Fibroblast of lung (primary cell): ENCODE data around the gene PDLIM3. TPM values are rescaled to one million over a fixed set of nuclear protein-coding genes. Genes with fewer than 3 reads are reported as not detected.
"Not testable (repeated sequence)": the region's sequence is repeated elsewhere in the genome, so short reads cannot be mapped to it uniquely, and the experiment has no call there.

ENCODE experiments used
- DNase-seq, 2 donors: peaks; one replicate each; pipeline versions ENCODE4 v3.0.0 to v3.0.0-alpha.2; 2010; ENCODE audit warnings: low read depth in 2 of 2
- H2AFZ ChIP-seq: 2 replicates; pipeline ENCODE4 v1.5.1; 2012; ENCODE audit warnings: low read length, control low read depth, inconsistent platforms
- H3K27ac ChIP-seq: 2 replicates; pipeline ENCODE4 v1.5.1; 2011; ENCODE audit warnings: low read length, control low read depth; ENCODE audit not compliant: insufficient read depth
- H3K27me3 ChIP-seq: 2 replicates; pipeline ENCODE4 v1.5.1; 2011; ENCODE audit warnings: mild to moderate bottlenecking, low read length; ENCODE audit not compliant: control insufficient read depth, insufficient read depth
- H3K36me3 ChIP-seq: 2 replicates; pipeline ENCODE4 v1.5.1; 2011; ENCODE audit warnings: low read length; ENCODE audit not compliant: control insufficient read depth, insufficient read depth
- H3K4me1 ChIP-seq: 2 replicates; pipeline ENCODE4 v1.5.1; 2011; ENCODE audit warnings: low read length; ENCODE audit not compliant: control insufficient read depth, insufficient read depth; ENCODE audit errors: extremely low read depth
- H3K4me2 ChIP-seq: 2 replicates; pipeline ENCODE4 v1.5.1; 2011; ENCODE audit warnings: low read length, control low read depth; ENCODE audit not compliant: insufficient read depth; ENCODE audit errors: extremely low read depth
- H3K4me3 ChIP-seq, 4 experiments: fragments of 200-600 bp in 1 of 4; sonication (generic) in 1 of 4; replicated peaks in 1 of 4; 2 replicates each; pipeline ENCODE4 v1.5.1; 2011 to 2016; ENCODE audit warnings: low read length in 4 of 4, low read depth in 3 of 4, mild to moderate bottlenecking in 3 of 4, control low read depth in 2 of 4, inconsistent platforms in 1 of 4, mixed read lengths in 1 of 4; ENCODE audit not compliant: insufficient read depth in 1 of 4; ENCODE audit errors: control extremely low read depth in 1 of 4
- H3K79me2 ChIP-seq: 2 replicates; pipeline ENCODE4 v1.5.1; 2012; ENCODE audit warnings: mild to moderate bottlenecking, low read length, inconsistent platforms; ENCODE audit not compliant: control insufficient read depth, insufficient read depth
- H3K9ac ChIP-seq: 2 replicates; pipeline ENCODE4 v1.5.1; 2011; ENCODE audit warnings: mild to moderate bottlenecking, low read length, control low read depth; ENCODE audit not compliant: insufficient read depth
- H3K9me3 ChIP-seq: 2 replicates; pipeline ENCODE4 v1.5.1; 2012; ENCODE audit warnings: low read depth, low read length; ENCODE audit not compliant: control insufficient read depth, insufficient read depth
- H4K20me1 ChIP-seq: 2 replicates; pipeline ENCODE4 v1.5.1; 2011; ENCODE audit warnings: low read length; ENCODE audit not compliant: control insufficient read depth, insufficient read depth; ENCODE audit errors: extremely low read depth
- EZH2 ChIP-seq: IDR thresholded peaks from 2 replicates; pipeline ENCODE4 v1.5.1; 2012; ENCODE audit warnings: low read length, control low read depth, mild to moderate bottlenecking; ENCODE audit errors: missing control alignments
- polyA plus RNA-seq, 2 donors: library from polyadenylated mRNA; depleted of rRNA in 1 of 2; stranded (reverse) in 1 of 2; unstranded in 1 of 2; fragments of >200 nt; gene quantifications; 2 replicates each; pipeline ENCODE4 v1.2.1, GENCODE V29; 2011 to 2012; ENCODE audit warnings: missing spikeins in 1 of 2
- total RNA-seq: library from RNA; depleted of rRNA; stranded (reverse); fragments of >200 nt; gene quantifications from 2 replicates; pipeline ENCODE4 v1.2.1, GENCODE V29; 2014
- TF ChIP-seq, protein P1 (sequence below), 2 donors: IDR thresholded peaks in 1 of 2; conservative IDR thresholded peaks in 1 of 2; 1 replicate in 1 of 2; 2 replicates in 1 of 2; pipeline ENCODE4 v1.5.1; 2011 to 2012; ENCODE audit warnings: low read length in 2 of 2, control low read depth in 1 of 2, inconsistent platforms in 1 of 2, low read depth in 1 of 2, mild to moderate bottlenecking in 1 of 2

The PDLIM3 gene
- total and polyA plus RNA-seq, 2 donors (not counting 1 experiment from before 2014, with no cell fraction given): 8.7 to 20.8 TPM

DNA sequence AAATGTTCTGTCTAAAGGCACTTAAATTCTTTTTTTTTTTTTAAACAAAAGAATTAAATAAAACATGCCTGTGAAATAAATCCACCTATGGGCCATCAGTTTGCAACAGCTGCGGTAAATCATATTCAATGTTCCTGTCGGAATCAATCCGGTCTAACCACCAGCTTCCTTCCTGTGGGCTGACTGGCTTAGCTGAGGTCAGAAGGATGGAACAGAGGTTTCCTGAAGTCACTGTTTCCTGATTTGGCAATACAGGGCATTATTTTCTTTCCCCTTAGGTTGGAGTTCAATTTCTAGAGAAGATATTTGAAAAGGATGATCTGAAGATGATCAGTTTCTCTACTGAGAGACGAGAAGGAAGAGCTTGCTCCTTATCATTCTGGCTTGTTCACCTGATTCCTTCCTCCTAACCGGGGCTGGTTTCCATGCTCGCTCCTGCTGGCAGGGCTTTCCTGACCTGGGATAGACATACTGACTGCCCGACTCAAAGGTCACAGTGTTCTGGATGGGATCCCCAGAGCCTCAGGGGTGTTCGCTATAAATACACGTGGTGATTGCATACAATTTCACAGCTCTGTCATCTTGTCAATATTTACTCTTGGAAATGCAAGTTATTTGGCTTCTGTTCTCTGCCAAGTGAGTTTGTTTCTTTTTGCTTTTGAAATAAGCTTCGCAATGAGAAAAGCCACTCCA, 21.7 kb downstream of the PDLIM3 start:
- no peaks in the 10 kb centered on the region for H3K79me2 ChIP-seq
- peak overlapping the region; percentile 48 for H3K4me2 ChIP-seq
- H3K4me3 ChIP-seq: no peak overlapping the region
- H3K36me3 ChIP-seq: no peaks in the 10 kb centered on the region
- H3K27me3 ChIP-seq: no peaks in the 10 kb centered on the region
- no peaks in the 10 kb centered on the region for H3K4me1 ChIP-seq
- H3K27ac ChIP-seq: no peak overlapping the region
- TF ChIP-seq EZH2: no peak
- TF ChIP-seq, protein P1, sequence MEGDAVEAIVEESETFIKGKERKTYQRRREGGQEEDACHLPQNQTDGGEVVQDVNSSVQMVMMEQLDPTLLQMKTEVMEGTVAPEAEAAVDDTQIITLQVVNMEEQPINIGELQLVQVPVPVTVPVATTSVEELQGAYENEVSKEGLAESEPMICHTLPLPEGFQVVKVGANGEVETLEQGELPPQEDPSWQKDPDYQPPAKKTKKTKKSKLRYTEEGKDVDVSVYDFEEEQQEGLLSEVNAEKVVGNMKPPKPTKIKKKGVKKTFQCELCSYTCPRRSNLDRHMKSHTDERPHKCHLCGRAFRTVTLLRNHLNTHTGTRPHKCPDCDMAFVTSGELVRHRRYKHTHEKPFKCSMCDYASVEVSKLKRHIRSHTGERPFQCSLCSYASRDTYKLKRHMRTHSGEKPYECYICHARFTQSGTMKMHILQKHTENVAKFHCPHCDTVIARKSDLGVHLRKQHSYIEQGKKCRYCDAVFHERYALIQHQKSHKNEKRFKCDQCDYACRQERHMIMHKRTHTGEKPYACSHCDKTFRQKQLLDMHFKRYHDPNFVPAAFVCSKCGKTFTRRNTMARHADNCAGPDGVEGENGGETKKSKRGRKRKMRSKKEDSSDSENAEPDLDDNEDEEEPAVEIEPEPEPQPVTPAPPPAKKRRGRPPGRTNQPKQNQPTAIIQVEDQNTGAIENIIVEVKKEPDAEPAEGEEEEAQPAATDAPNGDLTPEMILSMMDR (conservative IDR thresholded peaks at IDR 0.05 in 1 of 2, IDR thresholded peaks at IDR 0.05 in 1 of 2; ENCODE audit: low read depth in 1 of 2, low read length in 2 of 2): no peak
- no peaks in the 10 kb centered on the region for H3K9me3 ChIP-seq
- no peak overlapping the region for H2AFZ ChIP-seq
- no peak overlapping the region for H3K9ac ChIP-seq
- peak; percentile 61 for DNase-seq
- H4K20me1 ChIP-seq: no peaks in the 10 kb centered on the region

DNA sequence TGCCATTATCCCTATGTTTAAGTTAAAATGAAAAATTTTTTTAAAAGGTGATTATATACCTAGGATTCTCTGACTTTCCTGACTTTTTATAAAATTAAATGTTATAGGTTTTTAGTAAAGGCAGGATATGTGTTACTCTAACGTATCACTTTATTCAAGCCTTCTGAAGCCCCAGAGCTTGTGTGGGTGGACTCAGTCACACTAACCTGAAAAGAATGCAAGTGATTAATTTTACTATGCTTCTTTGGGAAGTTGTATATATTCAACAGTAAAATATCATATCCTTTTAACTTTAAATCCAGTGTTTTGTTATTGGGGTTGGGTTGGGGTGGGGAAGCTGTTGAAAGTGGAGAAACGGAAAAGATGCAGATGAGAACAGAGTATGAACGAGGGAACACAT, 22.8 kb downstream of the PDLIM3 start:
- H3K27ac ChIP-seq: no peak overlapping the region
- no peaks in the 10 kb centered on the region for H3K4me1 ChIP-seq
- H3K9ac ChIP-seq: no peak overlapping the region
- TF ChIP-seq, protein P1 (conservative IDR thresholded peaks at IDR 0.05 in 1 of 2, IDR thresholded peaks at IDR 0.05 in 1 of 2; ENCODE audit: low read depth in 1 of 2, low read length in 2 of 2): no peak
- no peak for TF ChIP-seq EZH2
- H3K4me2 ChIP-seq: no peak overlapping the region
- H3K79me2 ChIP-seq: no peaks in the 10 kb centered on the region
- no peaks in the 10 kb centered on the region for H3K27me3 ChIP-seq
- no peaks in the 10 kb centered on the region for H3K36me3 ChIP-seq
- H4K20me1 ChIP-seq: no peaks in the 10 kb centered on the region
- H3K4me3 ChIP-seq: no peak overlapping the region
- no peaks in the 10 kb centered on the region for H3K9me3 ChIP-seq
- no peak overlapping the region for H2AFZ ChIP-seq
- DNase-seq: peak; percentile 36 to 84

DNA sequence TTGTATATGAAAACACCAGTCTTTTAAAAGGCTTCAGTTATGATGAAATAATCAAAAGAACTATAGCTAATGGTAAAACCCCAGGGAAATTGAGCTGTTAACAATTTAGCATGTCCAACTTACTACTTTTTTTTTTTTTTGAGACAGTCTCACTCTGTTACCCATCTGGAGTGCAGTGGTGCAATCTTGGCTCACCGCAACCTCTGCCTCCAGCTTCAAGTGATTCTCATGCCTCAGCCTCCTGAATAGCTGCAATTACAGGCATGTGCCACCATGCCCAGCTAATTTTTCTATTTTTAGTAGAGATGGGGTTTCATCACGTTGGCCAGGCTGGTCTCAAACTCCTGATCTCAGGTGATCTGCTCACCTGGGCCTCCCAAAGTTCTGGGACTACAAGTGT, 24.1 kb downstream of the PDLIM3 start:
- peak in 1 of 2 donors; percentile 17 for DNase-seq
- not testable (repeated sequence) for H3K27ac ChIP-seq, H3K4me1 ChIP-seq, H2AFZ ChIP-seq, H3K4me2 ChIP-seq, H3K27me3 ChIP-seq, H3K79me2 ChIP-seq, H3K9me3 ChIP-seq, H3K9ac ChIP-seq, H3K36me3 ChIP-seq, H4K20me1 ChIP-seq, H3K4me3 ChIP-seq
